ENCODE data around the gene ACSS3. TPM values are rescaled to one million over a fixed set of nuclear protein-coding genes. Genes with fewer than 3 reads are reported as not detected.

Gene ACSS3
- total and polyA plus RNA-seq, 5 donors from 2014 or later, result not detected

DNA sequence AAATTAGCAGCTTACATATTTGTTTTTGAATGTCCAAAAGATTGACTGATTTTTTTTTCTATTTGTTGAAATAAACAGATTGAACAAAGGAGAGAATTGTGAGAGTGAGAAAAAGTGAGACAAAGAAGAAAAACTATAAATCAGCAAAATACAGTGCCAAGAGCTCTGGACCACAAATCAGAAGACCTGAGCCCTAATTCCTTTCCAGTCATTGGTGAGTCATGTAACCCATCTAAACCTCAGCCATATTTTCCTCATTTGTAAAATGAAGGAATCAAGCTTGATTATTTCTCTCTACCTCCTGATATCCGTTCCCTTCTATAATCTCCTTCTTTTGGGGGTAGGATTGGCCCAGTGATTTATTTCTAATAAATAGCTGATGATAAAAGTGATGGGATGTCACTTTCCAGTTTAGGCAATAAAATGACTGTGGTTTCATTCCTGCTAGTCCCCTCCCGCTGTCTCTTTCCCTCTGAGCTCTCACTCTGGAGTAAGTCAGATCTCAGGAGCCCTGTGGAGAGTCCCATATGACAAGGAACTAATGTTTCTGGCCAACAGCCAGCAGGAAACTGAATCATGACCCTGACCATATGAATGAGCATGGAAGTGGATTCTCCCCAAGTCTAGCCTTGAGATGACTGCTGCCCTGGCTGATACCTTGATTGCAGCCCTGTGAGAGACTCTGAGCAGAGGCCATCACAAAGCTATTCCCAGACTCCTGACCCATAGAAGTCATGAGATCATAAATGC lies 218.9 kb downstream of the ACSS3 start:
- no peaks in the 10 kb centered on the region for H3K9me3 ChIP-seq (ENCODE audit: control insufficient read depth in 2 of 2, low read length in 2 of 2)
- no peak for ATAC-seq (ENCODE audit: low read depth in 2 of 2)
- no peaks in the 10 kb centered on the region for H3K27me3 ChIP-seq (ENCODE audit: control insufficient read depth, insufficient read depth, low read length)
- H3K4me1 ChIP-seq (ENCODE audit: control insufficient read depth, insufficient read depth, low read length, poor library complexity, severe bottlenecking), result no peaks in the 10 kb centered on the region
- no peak for DNase-seq
- Mint-ChIP-seq H3K4me3 (no peak overlapping the region), H3K9me3 (peaks cover 0 to 12% (median 3%) of the 10 kb centered on the region in 7 donors), H3K27ac (no peak overlapping the region), H3K36me3 (no peaks in the 10 kb centered on the region), H3K4me1 (no peaks in the 10 kb centered on the region), H3K27me3 (no peaks in the 10 kb centered on the region)
- no peak overlapping the region for H3K4me3 ChIP-seq (ENCODE audit: low read depth, low read length)
- H3K36me3 ChIP-seq (ENCODE audit: control insufficient read depth, insufficient read depth, low read length), result no peaks in the 10 kb centered on the region
- no peak overlapping the region for H3K27ac ChIP-seq (ENCODE audit: insufficient read depth, low read length, poor library complexity, severe bottlenecking)

DNA sequence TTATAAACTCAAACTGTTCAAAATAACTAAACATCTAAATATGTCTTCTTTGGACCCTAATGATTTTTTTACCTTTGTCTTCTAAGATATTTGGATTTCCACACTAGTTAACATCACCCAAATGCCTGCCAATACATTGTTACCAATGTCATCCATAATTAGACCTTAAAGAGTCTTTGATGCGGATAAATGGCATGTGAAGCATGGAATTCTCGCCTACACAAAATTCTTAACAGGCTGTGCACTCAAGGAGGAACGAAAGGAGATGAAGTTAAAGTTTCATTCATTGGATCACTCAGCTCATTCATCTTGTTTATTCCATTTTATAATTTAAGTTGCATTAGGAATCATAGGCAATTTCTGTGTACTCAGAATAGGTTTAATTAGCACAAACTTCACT lies 219.7 kb downstream of the ACSS3 start:
- DNase-seq (no peak), ATAC-seq (ENCODE audit: low read depth in 2 of 2) (no peak)
- no peaks in the 10 kb centered on the region for H3K36me3 Mint-ChIP-seq
- peaks cover 0 to 12% (median 3%) of the 10 kb centered on the region in 7 donors for H3K9me3 Mint-ChIP-seq
- H3K4me1 Mint-ChIP-seq, result no peaks in the 10 kb centered on the region
- H3K27ac Mint-ChIP-seq, result no peak overlapping the region
- no peak overlapping the region for H3K4me3 Mint-ChIP-seq
- Histone ChIP-seq H3K9me3 (ENCODE audit: control insufficient read depth in 2 of 2, low read length in 2 of 2) (no peaks in the 10 kb centered on the region), H3K27ac (ENCODE audit: insufficient read depth, low read length, poor library complexity, severe bottlenecking) (no peak overlapping the region), H3K27me3 (ENCODE audit: control insufficient read depth, insufficient read depth, low read length) (no peaks in the 10 kb centered on the region), H3K4me1 (ENCODE audit: control insufficient read depth, insufficient read depth, low read length, poor library complexity, severe bottlenecking) (no peaks in the 10 kb centered on the region), H3K4me3 (ENCODE audit: low read depth, low read length) (no peak overlapping the region), H3K36me3 (ENCODE audit: control insufficient read depth, insufficient read depth, low read length) (no peaks in the 10 kb centered on the region)
- H3K27me3 Mint-ChIP-seq, result no peaks in the 10 kb centered on the region

DNA sequence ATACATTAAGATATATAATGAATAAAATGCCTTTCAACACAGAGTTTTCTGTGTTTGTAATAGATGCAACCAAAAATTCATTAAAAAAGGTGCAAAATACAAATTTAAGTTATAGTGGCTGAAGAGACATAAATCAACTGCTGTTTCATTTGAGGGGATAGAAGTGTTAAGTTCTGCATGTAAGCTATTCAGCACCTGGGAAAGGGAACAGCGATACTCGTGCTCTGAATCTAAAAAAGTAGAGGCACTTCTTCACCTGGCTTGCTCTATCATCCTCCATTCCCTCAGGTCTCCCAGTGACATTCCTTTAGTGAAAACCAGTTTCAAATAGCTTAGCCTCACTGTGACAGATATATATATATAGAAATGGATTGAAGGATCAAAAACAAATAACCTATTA lies 222.6 kb downstream of the ACSS3 start:
- H3K36me3 Mint-ChIP-seq, result no peaks in the 10 kb centered on the region

DNA sequence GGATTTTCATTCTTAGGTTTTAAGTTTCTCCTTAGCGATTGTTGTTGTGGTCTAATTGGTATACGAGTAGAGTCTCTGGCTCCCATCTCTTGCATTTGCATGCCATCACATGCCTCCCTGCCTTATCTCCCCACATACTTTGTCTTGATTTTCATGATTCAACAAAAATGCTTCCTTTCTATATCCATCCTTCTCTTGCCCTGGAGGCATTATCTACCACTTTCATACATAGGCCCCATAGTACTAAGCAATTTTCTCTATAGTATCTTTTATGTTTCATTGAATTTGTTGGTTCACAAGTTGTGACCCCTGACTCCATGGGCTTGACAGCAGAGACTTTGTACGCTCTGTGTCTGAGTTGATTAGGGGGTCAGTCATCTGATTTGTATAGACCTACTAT lies 226.1 kb downstream of the ACSS3 start:
- Mint-ChIP-seq H3K27ac (no peak overlapping the region), H3K9me3 (peaks cover 3 to 21% (median 9%) of the 10 kb centered on the region in 7 donors), H3K4me3 (no peak overlapping the region), H3K27me3 (no peaks in the 10 kb centered on the region), H3K4me1 (no peaks in the 10 kb centered on the region), H3K36me3 (no peaks in the 10 kb centered on the region)
- Histone ChIP-seq H3K36me3 (ENCODE audit: control insufficient read depth, insufficient read depth, low read length) (no peaks in the 10 kb centered on the region), H3K27me3 (ENCODE audit: control insufficient read depth, insufficient read depth, low read length) (no peaks in the 10 kb centered on the region), H3K4me1 (ENCODE audit: control insufficient read depth, insufficient read depth, low read length, poor library complexity, severe bottlenecking) (no peaks in the 10 kb centered on the region), H3K9me3 (ENCODE audit: control insufficient read depth in 2 of 2, low read length in 2 of 2) (peaks cover 0 to 2% of the 10 kb centered on the region in 2 experiments), H3K4me3 (ENCODE audit: low read depth, low read length) (no peak overlapping the region), H3K27ac (ENCODE audit: insufficient read depth, low read length, poor library complexity, severe bottlenecking) (no peak overlapping the region)
- ATAC-seq (ENCODE audit: low read depth in 2 of 2) (no peak), DNase-seq (no peak)

More for the DNA sequence above, 222.6 kb downstream of the ACSS3 start:
- Mint-ChIP-seq H3K27ac (no peak overlapping the region), H3K4me3 (no peak overlapping the region), H3K27me3 (no peaks in the 10 kb centered on the region), H3K4me1 (no peaks in the 10 kb centered on the region), H3K9me3 (peaks cover 0 to 15% (median 3%) of the 10 kb centered on the region in 7 donors)
- DNase-seq (no peak), ATAC-seq (ENCODE audit: low read depth in 2 of 2) (no peak)
- H3K36me3 ChIP-seq (ENCODE audit: control insufficient read depth, insufficient read depth, low read length), result no peaks in the 10 kb centered on the region
- H3K4me1 ChIP-seq (ENCODE audit: control insufficient read depth, insufficient read depth, low read length, poor library complexity, severe bottlenecking), result no peaks in the 10 kb centered on the region
- no peak overlapping the region for H3K27ac ChIP-seq (ENCODE audit: insufficient read depth, low read length, poor library complexity, severe bottlenecking)
- H3K27me3 ChIP-seq (ENCODE audit: control insufficient read depth, insufficient read depth, low read length), result no peaks in the 10 kb centered on the region
- H3K9me3 ChIP-seq (ENCODE audit: control insufficient read depth in 2 of 2, low read length in 2 of 2), result peaks cover 0 to 2% of the 10 kb centered on the region in 2 experiments
- H3K4me3 ChIP-seq (ENCODE audit: low read depth, low read length), result no peak overlapping the region

Other genes with a start within 250 kb of the ACSS3 start
- 0.25 TPM for gene LIN7A, start 140.1 kb upstream of the ACSS3 start, total RNA-seq
- under 1 TPM; 0.05 to 0.80 (median 0.35) TPM for gene LIN7A, start 140.1 kb upstream of the ACSS3 start, polyA plus RNA-seq

Measured in CD4-positive, CD25-positive, alpha-beta regulatory T cell (primary cell).